ENCODE data around the gene MYOZ1.

DNA sequence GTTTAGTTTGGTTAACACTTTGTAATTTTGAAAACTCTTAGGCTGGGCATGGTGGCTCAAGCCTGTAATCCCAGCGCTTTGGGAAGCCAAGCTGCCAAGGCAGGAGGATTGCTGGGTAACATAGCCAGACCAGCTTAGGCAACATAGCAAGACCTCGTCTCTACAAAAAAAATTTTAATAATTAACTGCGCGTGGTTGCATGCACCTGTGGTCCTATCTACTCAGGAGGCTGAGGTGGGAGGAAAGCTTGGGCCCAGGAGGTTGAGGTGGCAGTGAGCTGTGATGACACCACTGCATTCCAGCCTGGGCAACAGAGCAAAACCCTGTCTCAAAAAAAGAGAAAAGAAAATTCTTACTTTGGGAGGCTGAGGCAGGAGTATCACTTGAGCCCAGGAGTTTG is 18.2 kb downstream of the MYOZ1 start:
- TF ChIP-seq, protein P1, sequence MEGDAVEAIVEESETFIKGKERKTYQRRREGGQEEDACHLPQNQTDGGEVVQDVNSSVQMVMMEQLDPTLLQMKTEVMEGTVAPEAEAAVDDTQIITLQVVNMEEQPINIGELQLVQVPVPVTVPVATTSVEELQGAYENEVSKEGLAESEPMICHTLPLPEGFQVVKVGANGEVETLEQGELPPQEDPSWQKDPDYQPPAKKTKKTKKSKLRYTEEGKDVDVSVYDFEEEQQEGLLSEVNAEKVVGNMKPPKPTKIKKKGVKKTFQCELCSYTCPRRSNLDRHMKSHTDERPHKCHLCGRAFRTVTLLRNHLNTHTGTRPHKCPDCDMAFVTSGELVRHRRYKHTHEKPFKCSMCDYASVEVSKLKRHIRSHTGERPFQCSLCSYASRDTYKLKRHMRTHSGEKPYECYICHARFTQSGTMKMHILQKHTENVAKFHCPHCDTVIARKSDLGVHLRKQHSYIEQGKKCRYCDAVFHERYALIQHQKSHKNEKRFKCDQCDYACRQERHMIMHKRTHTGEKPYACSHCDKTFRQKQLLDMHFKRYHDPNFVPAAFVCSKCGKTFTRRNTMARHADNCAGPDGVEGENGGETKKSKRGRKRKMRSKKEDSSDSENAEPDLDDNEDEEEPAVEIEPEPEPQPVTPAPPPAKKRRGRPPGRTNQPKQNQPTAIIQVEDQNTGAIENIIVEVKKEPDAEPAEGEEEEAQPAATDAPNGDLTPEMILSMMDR (IDR thresholded peaks at IDR 0.05), result no peak
- TF ChIP-seq POLR2AphosphoS5 (IDR thresholded peaks at IDR 0.05), result no peak
- TF ChIP-seq POLR2A (IDR thresholded peaks at IDR 0.05), result no peak
